ENCODE results near the gene SRPX2.

SRPX2 gene

GRCh38 chrX:100649550-100650356 is 5.8 kb downstream of the SRPX2 start:
- CTCF ChIA-PET, result interaction anchor here (0.5 to 1.7 kb wide), 3 partner anchors 21 to 118 kb away, joined by 3 to 11 read pairs (median 3); no protein-coding TSS in a partner anchor
- H3K4me3 ChIP-seq (ENCODE audit: low read depth, low read length), result no peak overlapping the region

GRCh38 chrX:100650841-100651240 is 6.8 kb downstream of the SRPX2 start:
- ChIA-PET CTCF (interaction anchor here (5.8 kb wide), 1 partner anchor 21 kb away, joined by 25 read pairs; no protein-coding TSS in a partner anchor), POLR2A (no interaction called here)
- no peak overlapping the region for H3K27ac ChIP-seq (ENCODE audit: extremely low read depth, low read depth, low read length)
- H3K4me1 ChIP-seq (ENCODE audit: control insufficient read depth, insufficient read depth, low read length), result no peaks in the 10 kb centered on the region
- no peak for TF ChIP-seq ZEB2 (tag by site-specific recombination; IDR thresholded peaks at IDR 0.05)
- no peak for TF ChIP-seq KLF16 (tag by site-specific recombination; IDR thresholded peaks at IDR 0.05)
- no peak for TF ChIP-seq TRIM28 (IDR thresholded peaks at IDR 0.05; ENCODE audit: borderline replicate concordance, low read length)
- no peak for TF ChIP-seq SALL2 (tag by site-specific recombination; IDR thresholded peaks at IDR 0.05; ENCODE audit: borderline replicate concordance)
- no peak for TF ChIP-seq ZNF362 (tag by site-specific recombination; IDR thresholded peaks at IDR 0.05)
- no peak for TF ChIP-seq ZNF776 (tag by site-specific recombination; IDR thresholded peaks at IDR 0.05; ENCODE audit: borderline replicate concordance)
- TF ChIP-seq ZNF16 (tag by site-specific recombination; IDR thresholded peaks at IDR 0.05; ENCODE audit: low read depth), result no peak
- no peak for TF ChIP-seq OVOL3 (tag by site-specific recombination; IDR thresholded peaks at IDR 0.05)
- TF ChIP-seq ZNF610 (tag by site-specific recombination; IDR thresholded peaks at IDR 0.05; ENCODE audit: borderline replicate concordance), result no peak
- TF ChIP-seq ZNF2 (tag by site-specific recombination; IDR thresholded peaks at IDR 0.05), result no peak
- TF ChIP-seq SCRT1 (tag by site-specific recombination; IDR thresholded peaks at IDR 0.05; ENCODE audit: borderline replicate concordance), result no peak
- TF ChIP-seq BCL11B (tag by site-specific recombination; IDR thresholded peaks at IDR 0.05; ENCODE audit: low read depth), result no peak
- TF ChIP-seq ZNF629 (tag by site-specific recombination; IDR thresholded peaks at IDR 0.05), result no peak
- no peak for TF ChIP-seq ZBTB6 (tag by site-specific recombination; IDR thresholded peaks at IDR 0.05)
- H3K36me3 ChIP-seq (ENCODE audit: control insufficient read depth in 2 of 2, insufficient read depth in 1 of 2, low read length in 2 of 2), result peaks cover 0 to 3% of the 10 kb centered on the region in 2 experiments; a peak in 1 of 3 replicates
- no peak overlapping the region for H3K4me3 ChIP-seq (ENCODE audit: low read depth, low read length)
- no peaks in the 10 kb centered on the region for H3K9me3 ChIP-seq (ENCODE audit: control insufficient read depth, insufficient read depth, low read depth, low read length)

More at GRCh38 chrX:100649550-100650356, 5.8 kb downstream of the SRPX2 start:
- Histone ChIP-seq H3K4me1 (ENCODE audit: control insufficient read depth, insufficient read depth, low read length) (no peaks in the 10 kb centered on the region), H3K36me3 (ENCODE audit: control insufficient read depth in 2 of 2, insufficient read depth in 1 of 2, low read length in 2 of 2) (peaks cover 0 to 3% of the 10 kb centered on the region in 2 experiments; a peak in 1 of 3 replicates), H3K9me3 (ENCODE audit: control insufficient read depth, insufficient read depth, low read depth, low read length) (no peaks in the 10 kb centered on the region), H3K27ac (ENCODE audit: extremely low read depth, low read depth, low read length) (no peak overlapping the region)
- no peak for TF ChIP-seq YY1 (tag by site-specific recombination; IDR thresholded peaks at IDR 0.05)
- TF ChIP-seq OSR2 (tag by site-specific recombination; IDR thresholded peaks at IDR 0.05), result no peak
- no peak for TF ChIP-seq ZNF645 (tag by site-specific recombination; IDR thresholded peaks at IDR 0.05)
- TF ChIP-seq ZFP3 (tag by site-specific recombination; IDR thresholded peaks at IDR 0.05; ENCODE audit: low read depth), result no peak
- TF ChIP-seq ZNF121 (tag by site-specific recombination; IDR thresholded peaks at IDR 0.05), result no peak
- TF ChIP-seq ZNF423 (tag by site-specific recombination; IDR thresholded peaks at IDR 0.05), result no peak
- no peak for TF ChIP-seq ZBTB7A (tag by site-specific recombination; IDR thresholded peaks at IDR 0.05; ENCODE audit: low read depth)
- TF ChIP-seq GLI2 (tag by site-specific recombination; IDR thresholded peaks at IDR 0.05; ENCODE audit: borderline replicate concordance, low read depth), result no peak
- TF ChIP-seq REST (tag by site-specific recombination; IDR thresholded peaks at IDR 0.05), result no peak
- POLR2A ChIA-PET, result no interaction called here

Data from HEK293 (cell line).